HepG2 (cell line): ENCODE measurements around the gene TXNDC11. TPM values are rescaled to one million over a fixed set of nuclear protein-coding genes. Genes with fewer than 3 reads are reported as not detected.

Source experiments
- ESRRA ChIP-seq: sonication (generic); formaldehyde crosslinking; IDR thresholded peaks from 2 replicates; pipeline ENCODE4 v1.5.1; 2020; ENCODE audit warnings: mild to moderate bottlenecking, low read depth, missing genetic modification reagents
- GMEB2 ChIP-seq: IDR thresholded peaks from 2 replicates; pipeline ENCODE4 v1.6.1; 2016; ENCODE audit warnings: missing biosample characterization, missing genetic modification reagents, low read depth
- KLF16 ChIP-seq, 2 experiments: sonication (generic) in 1 of 2; formaldehyde crosslinking in 1 of 2; IDR thresholded peaks; 2 replicates each; pipeline versions ENCODE4 v1.6.1 to v1.8.0; 2016 to 2023; ENCODE audit warnings: missing genetic modification reagents in 2 of 2, missing compliant biosample characterization in 1 of 2
- MLXIP ChIP-seq: sonication (generic); formaldehyde crosslinking; IDR thresholded peaks from 2 replicates; pipeline ENCODE4 v1.9.0; 2021; ENCODE audit warnings: missing genetic modification reagents, borderline replicate concordance
- NFATC3 ChIP-seq: sonication (generic); formaldehyde crosslinking; IDR thresholded peaks from 2 replicates; pipeline ENCODE4 v1.5.1; 2020; ENCODE audit warnings: mild to moderate bottlenecking, missing genetic modification reagents
- PCBP2 ChIP-seq: fragments of 200-400 bp; formaldehyde crosslinking; optimal IDR thresholded peaks from 2 replicates; pipeline ENCODE3; 2018; ENCODE audit warnings: low read length, low read depth; ENCODE audit not compliant: poor library complexity, severe bottlenecking
- RBFOX2 ChIP-seq: fragments of 200-400 bp; formaldehyde crosslinking; IDR thresholded peaks from 2 replicates; pipeline ENCODE4 v1.6.1; 2017; ENCODE audit warnings: low read depth, mild to moderate bottlenecking, low read length
- RBM39 ChIP-seq: fragments of 200-400 bp; formaldehyde crosslinking; IDR thresholded peaks from one replicate; pipeline ENCODE4 v1.6.1; 2018; ENCODE audit warnings: antibody characterized with exemption, mild to moderate bottlenecking, low read depth, low read length; ENCODE audit not compliant: poor library complexity, severe bottlenecking
- SNRNP70 ChIP-seq: fragments of 200-400 bp; formaldehyde crosslinking; IDR thresholded peaks from 2 replicates; pipeline ENCODE4 v1.6.1; 2017; ENCODE audit warnings: mild to moderate bottlenecking, low read depth, low read length, moderate library complexity
- ZNF33B ChIP-seq: sonication (generic); formaldehyde crosslinking; IDR thresholded peaks from 2 replicates; pipeline ENCODE4 v1.5.1; 2020; ENCODE audit warnings: mild to moderate bottlenecking, missing genetic modification reagents
- ZNF34 ChIP-seq: sonication (generic); formaldehyde crosslinking; IDR thresholded peaks from 2 replicates; pipeline ENCODE4 v1.4.0; 2020; ENCODE audit warnings: mild to moderate bottlenecking, missing genetic modification reagents, borderline replicate concordance
- ZNF530 ChIP-seq: sonication (generic); formaldehyde crosslinking; IDR thresholded peaks from 2 replicates; pipeline ENCODE4 v1.5.0; 2020; ENCODE audit warnings: low read depth, mild to moderate bottlenecking, missing genetic modification reagents
- ZNF589 ChIP-seq: sonication (generic); formaldehyde crosslinking; conservative IDR thresholded peaks from 2 replicates; pipeline ENCODE4 v1.8.0; 2022; ENCODE audit warnings: mild to moderate bottlenecking, moderate library complexity, missing genetic modification reagents
- ZNF704 ChIP-seq: sonication (generic); formaldehyde crosslinking; IDR thresholded peaks from 2 replicates; pipeline ENCODE4 v1.8.1; 2023; ENCODE audit warnings: mild to moderate bottlenecking, inconsistent platforms, moderate library complexity, missing genetic modification reagents, borderline replicate concordance
- polyA plus RNA-seq, 8 experiments: library from polyadenylated mRNA; depleted of rRNA in 3 of 8; stranded (reverse) in 7 of 8; unstranded in 1 of 8; fragments of >200 nt; fragmentation: Illumina TruSeq in 4 of 8; extraction: Trizol in 4 of 8; gene quantifications; 2 replicates each; pipeline versions ENCODE4 v1.2.1 to v1.2.3, GENCODE V29; 2011 to 2016; ENCODE audit warnings: low read depth in 4 of 8, missing spikeins in 1 of 8, mixed read lengths in 1 of 8; ENCODE audit not compliant: insufficient read depth in 1 of 8
- total RNA-seq, 5 experiments: library from RNA; depleted of rRNA; stranded (reverse); fragments of >200 nt; fragmentation: Illumina TruSeq; extraction: Trizol; gene quantifications; 2 replicates each; pipeline ENCODE4 v1.2.3, GENCODE V29; 2016; ENCODE audit warnings: low read depth in 1 of 5
- TF ChIP-seq, protein P1 (sequence below): sonication (generic); formaldehyde crosslinking; IDR thresholded peaks from 2 replicates; pipeline ENCODE4 v1.8.1; 2022; ENCODE audit warnings: low read depth, mild to moderate bottlenecking, missing genetic modification reagents

TXNDC11 gene
- total and polyA plus RNA-seq, 2 of the 13 experiments (the other 11 are each of a cell fraction or from before 2014, with no cell fraction given) = 74.9 to 123 TPM

GRCh38 chr16:11675561-11676511, 66.8 kb downstream of the TXNDC11 start (continued):
- TF ChIP-seq ZNF530 (CRISPR knock-in tag) (no peak), PCBP2 (no peak), SNRNP70 (no peak), MLXIP (no peak), ESRRA (CRISPR knock-in tag) (no peak), RBFOX2 (no peak), ZNF34 (peak; percentile 45; the same call in 1 of the 2 replicates), KLF16 (CRISPR knock-in tag; IDR thresholded peaks at IDR 0.05) (peak in 1 of 2 experiments; percentile 61; a peak in 1 of 4 replicates), GMEB2 (CRISPR knock-in tag) (no peak), ZNF33B (CRISPR knock-in tag) (no peak), NFATC3 (no peak), ZNF589 (CRISPR knock-in tag) (0 out of 2 replicates have a peak, but pooled peaks have one; percentile 42), RBM39 (no peak), ZNF704 (0 out of 2 replicates have a peak, but pooled peaks have one; percentile 23)
- TF ChIP-seq, protein P1, sequence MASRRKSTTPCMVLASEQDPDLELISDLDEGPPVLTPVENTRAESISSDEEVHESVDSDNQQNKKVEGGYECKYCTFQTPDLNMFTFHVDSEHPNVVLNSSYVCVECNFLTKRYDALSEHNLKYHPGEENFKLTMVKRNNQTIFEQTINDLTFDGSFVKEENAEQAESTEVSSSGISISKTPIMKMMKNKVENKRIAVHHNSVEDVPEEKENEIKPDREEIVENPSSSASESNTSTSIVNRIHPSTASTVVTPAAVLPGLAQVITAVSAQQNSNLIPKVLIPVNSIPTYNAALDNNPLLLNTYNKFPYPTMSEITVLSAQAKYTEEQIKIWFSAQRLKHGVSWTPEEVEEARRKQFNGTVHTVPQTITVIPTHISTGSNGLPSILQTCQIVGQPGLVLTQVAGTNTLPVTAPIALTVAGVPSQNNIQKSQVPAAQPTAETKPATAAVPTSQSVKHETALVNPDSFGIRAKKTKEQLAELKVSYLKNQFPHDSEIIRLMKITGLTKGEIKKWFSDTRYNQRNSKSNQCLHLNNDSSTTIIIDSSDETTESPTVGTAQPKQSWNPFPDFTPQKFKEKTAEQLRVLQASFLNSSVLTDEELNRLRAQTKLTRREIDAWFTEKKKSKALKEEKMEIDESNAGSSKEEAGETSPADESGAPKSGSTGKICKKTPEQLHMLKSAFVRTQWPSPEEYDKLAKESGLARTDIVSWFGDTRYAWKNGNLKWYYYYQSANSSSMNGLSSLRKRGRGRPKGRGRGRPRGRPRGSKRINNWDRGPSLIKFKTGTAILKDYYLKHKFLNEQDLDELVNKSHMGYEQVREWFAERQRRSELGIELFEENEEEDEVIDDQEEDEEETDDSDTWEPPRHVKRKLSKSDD (CRISPR knock-in tag) = 0 out of 2 replicates have a peak, but pooled peaks have one; percentile 48
